Measurements from ENCODE around the gene MPPED2.

DNA sequence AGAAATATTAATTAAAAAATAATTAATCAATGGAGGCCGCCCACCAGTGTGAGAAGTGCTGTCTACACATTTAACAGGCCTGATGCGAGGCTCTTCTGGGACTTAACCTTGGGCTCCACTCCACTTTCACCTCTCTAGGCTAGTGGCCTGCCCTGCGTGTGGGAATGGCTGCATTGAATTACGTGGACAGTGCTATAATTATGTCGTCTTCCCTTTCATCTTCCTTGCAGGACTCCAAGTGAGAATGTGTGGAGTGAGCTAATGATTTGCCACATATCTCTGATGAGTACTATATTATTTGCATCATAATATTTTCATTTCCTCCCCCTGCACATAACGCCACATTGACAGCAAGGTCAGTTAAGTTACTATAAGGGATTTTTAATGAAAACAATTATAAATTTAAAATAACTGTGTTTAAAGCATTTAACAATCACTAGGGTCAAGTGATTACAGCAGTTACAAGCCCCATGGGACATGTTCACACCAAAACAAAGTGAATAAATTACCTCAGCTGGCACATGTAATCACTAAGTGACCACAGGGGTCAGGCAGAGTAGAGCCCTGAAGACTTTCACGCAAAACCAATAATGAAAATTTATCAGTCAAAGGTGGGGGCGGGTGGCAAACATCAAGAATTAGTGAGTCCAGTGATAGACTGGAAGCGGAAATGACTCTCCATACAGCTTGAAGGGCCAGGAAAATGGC is 63.5 kb downstream of the MPPED2 start:
- TF ChIP-seq, protein P1, sequence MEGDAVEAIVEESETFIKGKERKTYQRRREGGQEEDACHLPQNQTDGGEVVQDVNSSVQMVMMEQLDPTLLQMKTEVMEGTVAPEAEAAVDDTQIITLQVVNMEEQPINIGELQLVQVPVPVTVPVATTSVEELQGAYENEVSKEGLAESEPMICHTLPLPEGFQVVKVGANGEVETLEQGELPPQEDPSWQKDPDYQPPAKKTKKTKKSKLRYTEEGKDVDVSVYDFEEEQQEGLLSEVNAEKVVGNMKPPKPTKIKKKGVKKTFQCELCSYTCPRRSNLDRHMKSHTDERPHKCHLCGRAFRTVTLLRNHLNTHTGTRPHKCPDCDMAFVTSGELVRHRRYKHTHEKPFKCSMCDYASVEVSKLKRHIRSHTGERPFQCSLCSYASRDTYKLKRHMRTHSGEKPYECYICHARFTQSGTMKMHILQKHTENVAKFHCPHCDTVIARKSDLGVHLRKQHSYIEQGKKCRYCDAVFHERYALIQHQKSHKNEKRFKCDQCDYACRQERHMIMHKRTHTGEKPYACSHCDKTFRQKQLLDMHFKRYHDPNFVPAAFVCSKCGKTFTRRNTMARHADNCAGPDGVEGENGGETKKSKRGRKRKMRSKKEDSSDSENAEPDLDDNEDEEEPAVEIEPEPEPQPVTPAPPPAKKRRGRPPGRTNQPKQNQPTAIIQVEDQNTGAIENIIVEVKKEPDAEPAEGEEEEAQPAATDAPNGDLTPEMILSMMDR (conservative IDR thresholded peaks at IDR 0.05) = no peak
- no peak for TF ChIP-seq ZFX (IDR thresholded peaks at IDR 0.05)
